ENCODE measurements around the gene HECTD4. TPM values are rescaled to one million over a fixed set of nuclear protein-coding genes. Genes with fewer than 3 reads are reported as not detected.

The HECTD4 gene
- total RNA-seq, 1 donor from 2014 or later: 98.8 TPM

GRCh38 chr12:112180422-112180821 is 201.8 kb downstream of the HECTD4 start:
- no peak overlapping the region for H3K27ac Mint-ChIP-seq
- POLR2A ChIA-PET: no interaction called here
- H3K4me1 Mint-ChIP-seq: no peaks in the 10 kb centered on the region
- TF ChIP-seq, protein P1, sequence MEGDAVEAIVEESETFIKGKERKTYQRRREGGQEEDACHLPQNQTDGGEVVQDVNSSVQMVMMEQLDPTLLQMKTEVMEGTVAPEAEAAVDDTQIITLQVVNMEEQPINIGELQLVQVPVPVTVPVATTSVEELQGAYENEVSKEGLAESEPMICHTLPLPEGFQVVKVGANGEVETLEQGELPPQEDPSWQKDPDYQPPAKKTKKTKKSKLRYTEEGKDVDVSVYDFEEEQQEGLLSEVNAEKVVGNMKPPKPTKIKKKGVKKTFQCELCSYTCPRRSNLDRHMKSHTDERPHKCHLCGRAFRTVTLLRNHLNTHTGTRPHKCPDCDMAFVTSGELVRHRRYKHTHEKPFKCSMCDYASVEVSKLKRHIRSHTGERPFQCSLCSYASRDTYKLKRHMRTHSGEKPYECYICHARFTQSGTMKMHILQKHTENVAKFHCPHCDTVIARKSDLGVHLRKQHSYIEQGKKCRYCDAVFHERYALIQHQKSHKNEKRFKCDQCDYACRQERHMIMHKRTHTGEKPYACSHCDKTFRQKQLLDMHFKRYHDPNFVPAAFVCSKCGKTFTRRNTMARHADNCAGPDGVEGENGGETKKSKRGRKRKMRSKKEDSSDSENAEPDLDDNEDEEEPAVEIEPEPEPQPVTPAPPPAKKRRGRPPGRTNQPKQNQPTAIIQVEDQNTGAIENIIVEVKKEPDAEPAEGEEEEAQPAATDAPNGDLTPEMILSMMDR (IDR thresholded peaks at IDR 0.05): no peak
- H3K9me3 Mint-ChIP-seq: no peaks in the 10 kb centered on the region
- CTCF ChIA-PET: no interaction called here
- DNase-seq (no peak), ATAC-seq (ENCODE audit: low read depth) (no peak)
- H3K27me3 Mint-ChIP-seq: no peaks in the 10 kb centered on the region
- H3K4me3 Mint-ChIP-seq: no peak overlapping the region
- peaks cover 83% of the 10 kb centered on the region for H3K36me3 Mint-ChIP-seq (ENCODE audit: low read depth)
- intact Hi-C loops (cut with micrococcal nuclease): no loop called here

DNA sequence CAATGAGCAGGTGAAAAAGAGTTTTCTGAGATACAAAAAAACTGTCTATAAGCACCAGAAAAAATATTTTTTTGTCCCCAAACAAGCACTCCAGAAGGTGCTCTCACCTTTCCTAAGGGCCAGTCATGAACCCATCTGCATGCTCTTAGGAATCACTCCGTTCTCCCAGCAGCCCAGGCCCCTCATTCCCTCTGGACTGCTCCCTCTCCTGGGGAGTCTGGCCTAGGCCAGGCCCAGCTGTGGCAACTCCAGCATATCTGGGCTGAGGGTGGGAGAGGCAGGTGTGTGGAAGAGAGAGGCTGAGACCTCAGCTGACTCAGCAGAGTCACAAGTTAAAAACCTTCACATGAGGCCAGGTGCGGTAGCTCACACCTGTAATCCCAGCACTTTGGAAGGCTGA is 202.3 kb downstream of the HECTD4 start:
- H3K4me3 Mint-ChIP-seq: no peak overlapping the region
- intact Hi-C loops (cut with micrococcal nuclease): no loop called here
- no peaks in the 10 kb centered on the region for H3K9me3 Mint-ChIP-seq
- H3K27me3 Mint-ChIP-seq: no peaks in the 10 kb centered on the region
- DNase-seq (no peak), ATAC-seq (ENCODE audit: low read depth) (no peak)
- ChIA-PET POLR2A (no interaction called here), CTCF (no interaction called here)
- H3K27ac Mint-ChIP-seq: no peak overlapping the region
- TF ChIP-seq, protein P1 (IDR thresholded peaks at IDR 0.05): no peak
- H3K36me3 Mint-ChIP-seq (ENCODE audit: low read depth): peaks cover 83% of the 10 kb centered on the region
- no peaks in the 10 kb centered on the region for H3K4me1 Mint-ChIP-seq

- intact Hi-C loops (cut with micrococcal nuclease): no loop called here
- ATAC-seq (ENCODE audit: low read depth): no peak
- no peaks in the 10 kb centered on the region for H3K9me3 Mint-ChIP-seq
- no peak overlapping the region for H3K27ac Mint-ChIP-seq
- H3K4me3 Mint-ChIP-seq: no peak overlapping the region
- H3K36me3 Mint-ChIP-seq (ENCODE audit: low read depth): peaks cover 82% of the 10 kb centered on the region
- no peak for DNase-seq
- H3K4me1 Mint-ChIP-seq: no peaks in the 10 kb centered on the region
- TF ChIP-seq, protein P1 (IDR thresholded peaks at IDR 0.05): no peak
- CTCF ChIA-PET: no interaction called here
- POLR2A ChIA-PET: no interaction called here
- H3K27me3 Mint-ChIP-seq: no peaks in the 10 kb centered on the region
Observed at GRCh38 chr12:112179341-112179740, 202.9 kb downstream of the HECTD4 start.

DNA sequence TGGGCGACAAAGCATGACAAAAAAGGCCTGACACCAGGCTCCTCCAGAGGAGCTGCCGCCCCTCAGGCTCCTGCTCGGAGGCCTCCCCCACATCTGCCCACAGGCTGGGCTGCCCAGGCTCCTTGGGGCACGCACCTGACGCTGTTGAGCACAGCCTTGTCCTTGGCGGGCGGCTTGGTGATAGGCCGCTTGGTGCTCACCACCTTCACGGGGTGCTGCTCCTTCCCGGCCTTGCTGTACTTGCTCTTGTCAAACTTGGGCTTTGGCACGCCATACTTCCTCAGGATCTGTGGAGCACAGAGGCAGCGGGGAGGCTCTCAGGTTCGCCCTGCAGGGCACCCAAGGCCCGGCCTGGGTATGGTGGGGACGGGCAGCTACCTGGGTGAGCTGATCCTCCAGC is 203.4 kb downstream of the HECTD4 start:
- TF ChIP-seq, protein P1 (IDR thresholded peaks at IDR 0.05): no peak
- Mint-ChIP-seq H3K36me3 (ENCODE audit: low read depth) (peaks cover 78% of the 10 kb centered on the region), H3K4me3 (no peak overlapping the region), H3K9me3 (no peaks in the 10 kb centered on the region), H3K4me1 (no peaks in the 10 kb centered on the region), H3K27ac (no peak overlapping the region), H3K27me3 (no peaks in the 10 kb centered on the region)
- ATAC-seq (ENCODE audit: low read depth): no peak
- ChIA-PET CTCF (no interaction called here), POLR2A (no interaction called here)
- no peak for DNase-seq
- intact Hi-C loops (cut with micrococcal nuclease): loop anchor here (1.0 kb wide), 1 partner anchor 42 kb away; no protein-coding TSS in a partner anchor

DNA sequence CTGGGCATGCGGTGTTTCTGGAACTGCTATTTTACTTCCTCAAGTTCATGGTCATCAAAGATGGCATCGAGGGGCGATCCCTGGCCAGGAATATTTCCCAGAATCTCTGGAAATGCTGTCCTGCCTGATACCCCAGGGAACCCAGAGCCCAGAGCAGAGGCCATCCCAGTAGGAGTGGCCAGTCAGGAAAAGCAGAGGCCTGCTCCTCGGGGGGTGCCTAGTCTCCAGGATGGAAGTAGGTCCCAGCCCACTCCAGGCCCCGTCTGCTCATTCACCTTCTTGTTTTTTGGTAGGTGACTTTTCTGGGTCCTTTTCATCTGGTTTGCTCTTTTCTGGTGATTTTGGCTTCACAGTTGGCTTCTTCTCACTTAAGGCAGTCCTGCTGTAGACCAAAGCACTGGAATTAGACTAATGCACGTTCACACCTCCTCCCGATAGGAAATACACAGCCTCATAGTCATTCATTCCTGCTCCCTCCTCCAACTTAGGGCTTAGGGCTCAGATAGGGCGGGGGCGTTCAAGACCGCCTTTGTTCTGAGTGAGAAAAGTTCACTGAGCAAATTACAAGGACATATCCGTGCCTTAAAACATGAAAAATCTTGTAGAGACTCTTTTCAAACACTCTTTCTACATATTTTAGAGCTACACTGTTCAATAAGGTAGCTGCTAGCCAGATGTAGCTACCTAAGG is 205.8 kb downstream of the HECTD4 start:
- DNase-seq (no peak), ATAC-seq (ENCODE audit: low read depth) (no peak)
- Mint-ChIP-seq H3K9me3 (no peaks in the 10 kb centered on the region), H3K27me3 (no peaks in the 10 kb centered on the region), H3K36me3 (ENCODE audit: low read depth) (peaks cover 76% of the 10 kb centered on the region), H3K4me1 (no peaks in the 10 kb centered on the region), H3K27ac (no peak overlapping the region), H3K4me3 (no peak overlapping the region)
- CTCF ChIA-PET: no interaction called here
- TF ChIP-seq, protein P1 (IDR thresholded peaks at IDR 0.05): no peak
- intact Hi-C loops (cut with micrococcal nuclease): no loop called here
- POLR2A ChIA-PET: no interaction called here

Data from activated B cell treated with CpG ODN at 0.5 μM for 24 hours (primary cell).